PFSK-1 (cell line): ENCODE data around the gene FOXP2.

Source experiments
- POLR2AphosphoS5 ChIP-seq: IDR thresholded peaks from 2 replicates; pipeline ENCODE4 v1.6.1; 2012; ENCODE audit warnings: low read depth, mild to moderate bottlenecking, control low read depth, low read length, moderate library complexity
- SIN3A ChIP-seq: IDR thresholded peaks from 2 replicates; pipeline ENCODE4 v1.6.1; 2012; ENCODE audit warnings: mild to moderate bottlenecking, low read length, moderate library complexity, borderline replicate concordance; ENCODE audit not compliant: insufficient read depth
- TAF1 ChIP-seq: IDR thresholded peaks from 2 replicates; pipeline ENCODE4 v1.6.1; 2012; ENCODE audit warnings: low read length, control low read depth, borderline replicate concordance; ENCODE audit not compliant: insufficient read depth
- TF ChIP-seq, protein P1 (sequence below), 2 experiments: IDR thresholded peaks; 2 replicates each; pipeline versions ENCODE4 v1.6.1 to v1.8.0; 2011 to 2012; ENCODE audit warnings: low read depth in 2 of 2, low read length in 2 of 2, control low read depth in 1 of 2, inconsistent platforms in 1 of 2, mild to moderate bottlenecking in 1 of 2, moderate library complexity in 1 of 2; ENCODE audit not compliant: insufficient read depth in 1 of 2

DNA sequence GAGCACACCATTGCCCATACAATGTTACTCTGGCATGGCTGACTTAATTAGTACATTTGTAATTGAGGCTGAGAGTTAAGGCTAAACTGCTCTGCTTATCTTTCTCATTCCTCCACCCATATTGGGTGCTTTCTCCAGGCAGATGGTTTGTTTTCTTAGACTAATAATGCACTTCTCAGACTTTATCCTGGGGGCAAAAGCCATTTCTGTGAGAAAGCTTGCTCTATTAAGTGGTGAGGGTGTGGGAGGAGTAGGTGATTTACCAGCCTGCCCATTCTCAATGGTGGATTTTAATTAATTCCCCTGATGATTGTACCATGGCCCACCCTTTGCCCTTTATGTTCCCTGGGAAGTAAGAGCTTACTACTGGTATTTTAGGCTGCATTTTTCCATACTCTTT, 174.8 kb downstream of the FOXP2 start:
- TF ChIP-seq POLR2AphosphoS5 (no peak), TAF1 (no peak), SIN3A (no peak)
- TF ChIP-seq, protein P1, sequence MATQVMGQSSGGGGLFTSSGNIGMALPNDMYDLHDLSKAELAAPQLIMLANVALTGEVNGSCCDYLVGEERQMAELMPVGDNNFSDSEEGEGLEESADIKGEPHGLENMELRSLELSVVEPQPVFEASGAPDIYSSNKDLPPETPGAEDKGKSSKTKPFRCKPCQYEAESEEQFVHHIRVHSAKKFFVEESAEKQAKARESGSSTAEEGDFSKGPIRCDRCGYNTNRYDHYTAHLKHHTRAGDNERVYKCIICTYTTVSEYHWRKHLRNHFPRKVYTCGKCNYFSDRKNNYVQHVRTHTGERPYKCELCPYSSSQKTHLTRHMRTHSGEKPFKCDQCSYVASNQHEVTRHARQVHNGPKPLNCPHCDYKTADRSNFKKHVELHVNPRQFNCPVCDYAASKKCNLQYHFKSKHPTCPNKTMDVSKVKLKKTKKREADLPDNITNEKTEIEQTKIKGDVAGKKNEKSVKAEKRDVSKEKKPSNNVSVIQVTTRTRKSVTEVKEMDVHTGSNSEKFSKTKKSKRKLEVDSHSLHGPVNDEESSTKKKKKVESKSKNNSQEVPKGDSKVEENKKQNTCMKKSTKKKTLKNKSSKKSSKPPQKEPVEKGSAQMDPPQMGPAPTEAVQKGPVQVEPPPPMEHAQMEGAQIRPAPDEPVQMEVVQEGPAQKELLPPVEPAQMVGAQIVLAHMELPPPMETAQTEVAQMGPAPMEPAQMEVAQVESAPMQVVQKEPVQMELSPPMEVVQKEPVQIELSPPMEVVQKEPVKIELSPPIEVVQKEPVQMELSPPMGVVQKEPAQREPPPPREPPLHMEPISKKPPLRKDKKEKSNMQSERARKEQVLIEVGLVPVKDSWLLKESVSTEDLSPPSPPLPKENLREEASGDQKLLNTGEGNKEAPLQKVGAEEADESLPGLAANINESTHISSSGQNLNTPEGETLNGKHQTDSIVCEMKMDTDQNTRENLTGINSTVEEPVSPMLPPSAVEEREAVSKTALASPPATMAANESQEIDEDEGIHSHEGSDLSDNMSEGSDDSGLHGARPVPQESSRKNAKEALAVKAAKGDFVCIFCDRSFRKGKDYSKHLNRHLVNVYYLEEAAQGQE (IDR thresholded peaks at IDR 0.05; ENCODE audit: insufficient read depth in 1 of 2, low read depth in 2 of 2, low read length in 2 of 2) = no peak
